Activated T-helper 9 cell treated with anti-CD3 and anti-CD28 coated beads, Interleukin-2, amount 50 U/mL, for 16 hours (primary cell): Measurements from ENCODE around the gene RBM4B.

Experiments used
- DNase-seq: peaks from one replicate; pipeline ENCODE4 v3.0.0-alpha.2; 2020; ENCODE audit warnings: low read depth

The RBM4B gene

DNA sequence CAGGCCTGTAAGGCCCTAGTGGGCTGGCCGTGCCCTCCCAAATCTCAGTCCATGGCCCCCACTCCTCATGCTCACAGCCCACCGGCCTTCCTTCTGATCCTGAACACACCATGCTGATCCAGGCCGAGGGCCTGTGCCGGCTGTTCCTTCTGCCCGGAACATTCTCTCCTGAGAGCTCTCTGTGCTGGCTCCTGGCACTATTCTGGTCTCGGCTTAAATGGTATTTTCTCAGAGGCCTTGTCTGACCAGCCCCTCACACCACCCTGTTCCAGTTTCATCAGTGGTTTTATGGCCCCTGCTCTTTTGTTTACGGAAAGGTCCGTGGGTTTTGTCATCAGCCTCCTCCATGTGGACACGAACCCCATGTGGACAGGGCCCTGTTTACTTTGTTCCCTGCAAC, 29.3 kb upstream of the RBM4B start:
- DNase-seq: no peak

DNA sequence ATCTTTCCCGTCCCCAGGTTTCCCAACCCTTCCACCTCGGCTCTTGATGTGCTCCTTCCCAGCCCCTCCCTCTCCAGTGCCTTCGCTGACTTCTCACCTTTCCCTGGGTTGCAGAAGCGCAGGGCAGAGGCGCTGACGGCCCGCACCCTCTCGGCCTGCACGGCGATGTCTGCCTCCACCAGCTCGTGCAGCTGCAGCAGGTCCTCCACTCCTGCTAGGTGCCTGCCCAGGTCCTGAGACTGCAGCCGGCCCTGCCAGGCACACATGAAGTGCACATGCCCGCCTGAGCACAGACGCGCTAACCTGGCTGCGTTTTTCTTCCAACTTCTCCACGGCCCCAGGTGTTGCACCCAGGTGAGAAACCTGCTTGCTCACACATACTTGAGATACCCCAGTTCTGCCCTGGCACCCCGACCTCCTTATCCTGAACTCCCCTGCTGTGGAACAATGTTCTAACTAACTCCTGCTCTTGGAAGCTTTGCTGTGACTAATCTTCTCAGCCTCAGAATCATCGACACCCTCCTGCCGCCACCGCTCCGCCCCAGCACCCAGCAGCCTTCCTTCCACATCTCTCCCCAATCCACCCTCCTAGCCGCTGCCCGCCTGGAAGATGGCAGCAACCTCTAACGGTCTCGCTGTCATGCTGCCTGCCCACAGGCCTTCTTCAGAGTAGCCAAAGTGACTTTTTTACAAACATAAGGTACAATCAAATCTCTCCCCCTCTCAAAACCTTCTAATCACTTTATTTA, 28.1 kb upstream of the RBM4B start:
- no peak for DNase-seq

DNA sequence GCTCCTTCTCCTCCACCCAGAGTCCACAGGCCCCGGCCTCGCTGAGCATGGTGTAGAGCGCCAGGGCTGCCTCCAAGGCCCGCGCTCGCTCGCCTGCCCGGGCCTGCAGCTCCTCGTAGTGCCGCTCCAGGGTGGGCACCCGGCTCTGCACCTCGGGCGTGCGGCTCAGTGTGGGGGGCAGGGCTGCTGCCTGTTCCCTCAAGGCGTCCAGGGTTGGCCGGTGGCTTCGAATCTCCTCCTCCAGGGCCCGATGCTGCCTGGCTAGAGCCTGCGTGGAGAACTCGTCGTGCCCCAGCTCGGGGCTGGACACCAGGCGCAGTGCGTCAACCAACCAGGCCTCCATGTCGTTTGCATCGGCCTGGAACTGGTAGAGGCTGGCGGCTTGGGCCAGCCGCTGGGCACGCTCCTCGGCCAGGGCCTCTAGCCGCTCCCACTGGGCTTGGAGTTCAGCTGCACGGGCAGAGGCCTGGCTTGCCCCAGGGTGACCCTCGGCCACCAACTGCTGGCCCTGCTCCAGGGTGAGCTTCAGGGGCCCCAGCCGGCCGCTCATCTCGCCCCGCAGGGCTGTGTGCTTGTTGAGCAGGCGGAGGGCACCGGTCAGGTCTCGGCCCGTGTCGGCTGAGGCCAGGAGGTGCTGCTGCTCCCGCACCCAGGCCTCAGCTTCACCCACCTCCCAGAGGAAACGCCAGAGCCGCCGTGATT, 27.1 kb upstream of the RBM4B start:
- DNase-seq: no peak

DNA sequence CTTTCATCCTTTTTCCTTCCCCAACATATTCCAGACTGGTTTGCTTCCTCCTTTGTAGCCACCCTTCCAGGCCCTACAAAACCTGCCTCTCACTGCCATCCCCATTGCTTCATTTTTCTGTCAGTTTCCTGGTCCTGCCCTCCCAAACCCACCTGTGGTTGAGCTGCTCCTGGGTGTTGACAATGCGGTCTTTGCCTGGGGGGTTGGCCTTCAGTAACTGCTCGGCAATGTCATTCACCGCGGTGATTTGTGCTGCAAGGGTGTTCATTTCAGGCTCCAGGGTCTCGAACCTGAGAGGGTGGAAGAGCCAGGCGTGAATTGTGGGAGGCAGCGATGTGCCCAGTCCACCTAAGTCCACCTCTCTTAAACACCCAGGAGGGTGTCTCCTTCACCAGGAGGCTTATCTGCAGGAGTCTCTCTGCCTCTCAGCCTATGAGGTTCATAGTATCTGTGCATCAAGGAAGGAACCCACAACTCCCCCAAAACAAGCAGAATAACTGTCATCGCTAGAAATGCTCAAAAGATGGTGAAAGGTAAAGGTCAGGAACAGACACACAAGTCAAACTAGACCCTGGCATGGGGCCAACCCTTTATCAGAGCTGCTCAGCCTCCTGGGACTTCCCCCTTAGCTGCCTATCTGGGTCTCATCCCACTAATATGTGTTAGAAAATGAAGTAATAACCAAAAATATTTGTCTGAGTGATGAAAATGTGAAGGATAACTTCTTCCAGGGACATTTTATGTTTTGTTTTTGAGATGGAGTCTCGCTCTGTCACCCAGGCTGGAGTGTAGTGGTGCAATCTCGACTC, 23.9 kb upstream of the RBM4B start:
- DNase-seq: no peak

DNA sequence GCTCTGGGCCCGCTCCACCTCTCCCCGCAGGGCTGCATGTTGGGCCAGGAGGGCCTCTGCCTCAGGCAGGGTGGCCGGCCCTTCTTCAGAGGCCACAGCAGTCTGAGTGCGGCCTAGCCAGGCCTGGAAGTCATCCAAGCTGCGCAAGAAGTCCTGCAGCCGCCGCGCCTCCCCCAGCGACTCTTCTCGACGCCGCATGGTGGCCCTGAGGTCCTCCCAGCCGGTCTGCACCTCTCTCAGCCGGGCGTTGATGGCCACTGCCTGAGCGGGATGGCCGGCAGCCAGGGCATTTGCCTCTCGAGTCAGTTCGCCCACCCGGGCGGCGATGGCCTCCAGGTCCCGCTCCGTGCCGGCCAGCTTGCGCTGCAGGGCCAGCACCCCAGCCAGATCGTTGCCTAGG, 23.1 kb upstream of the RBM4B start:
- no peak for DNase-seq

DNA sequence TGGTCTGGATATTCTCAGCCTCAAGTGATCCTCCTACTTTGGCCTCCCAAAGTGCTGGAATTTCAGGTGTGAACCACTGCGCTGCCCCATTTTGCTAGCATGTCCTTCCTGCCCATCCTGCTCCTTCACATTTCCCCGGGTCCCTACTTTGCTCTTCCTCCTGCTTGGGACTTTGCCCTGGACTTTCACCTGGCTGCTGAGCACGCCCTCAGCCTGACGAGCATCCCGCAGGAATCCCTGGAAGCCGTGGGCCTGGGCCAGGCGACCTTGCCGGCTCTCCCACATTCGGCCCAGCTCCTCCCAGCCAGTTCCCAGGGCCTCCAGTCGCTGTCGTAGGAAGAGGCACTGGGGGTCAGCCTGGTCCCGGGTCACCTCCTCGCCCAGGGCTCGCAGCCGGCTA, 22.6 kb upstream of the RBM4B start:
- DNase-seq: no peak

DNA sequence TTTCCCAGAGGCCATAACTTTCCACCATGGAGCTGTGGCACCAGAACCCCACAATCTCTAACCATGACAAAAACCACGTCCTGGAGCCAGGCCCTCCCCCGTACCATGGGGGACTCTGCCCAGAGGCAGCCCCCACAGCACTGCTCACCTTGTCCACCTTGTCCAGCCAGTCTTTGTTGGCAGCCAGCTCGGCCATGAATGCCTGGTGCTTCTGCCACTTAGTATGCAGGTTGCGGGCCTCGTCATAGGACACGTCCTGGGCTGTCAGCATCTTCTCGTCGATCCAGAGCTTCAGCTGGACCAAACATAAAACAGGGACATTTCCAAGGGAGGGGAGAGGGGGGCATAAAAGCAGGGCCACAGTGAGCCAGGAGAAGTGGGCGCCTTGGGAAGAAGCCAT, 20.8 kb upstream of the RBM4B start:
- DNase-seq: no peak

DNA sequence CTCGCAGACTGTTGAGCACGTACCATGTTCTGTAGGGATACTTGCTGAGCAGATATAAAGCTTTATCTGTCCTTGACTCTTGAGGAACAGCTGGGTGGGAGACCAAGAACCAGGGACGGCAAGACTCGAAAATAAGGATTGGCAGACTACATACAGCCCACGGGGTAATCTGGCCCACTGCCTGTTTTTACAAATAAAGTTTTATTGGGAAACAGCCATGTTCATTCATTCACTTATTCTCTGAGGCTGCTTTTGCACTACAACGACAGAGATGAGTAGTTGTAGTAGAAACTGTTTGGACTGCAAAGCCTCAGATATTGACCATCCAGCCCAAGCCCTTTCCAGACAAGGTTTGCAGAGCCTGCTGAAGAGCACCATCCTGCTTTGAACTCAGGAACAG, 20.3 kb upstream of the RBM4B start:
- no peak for DNase-seq

DNA sequence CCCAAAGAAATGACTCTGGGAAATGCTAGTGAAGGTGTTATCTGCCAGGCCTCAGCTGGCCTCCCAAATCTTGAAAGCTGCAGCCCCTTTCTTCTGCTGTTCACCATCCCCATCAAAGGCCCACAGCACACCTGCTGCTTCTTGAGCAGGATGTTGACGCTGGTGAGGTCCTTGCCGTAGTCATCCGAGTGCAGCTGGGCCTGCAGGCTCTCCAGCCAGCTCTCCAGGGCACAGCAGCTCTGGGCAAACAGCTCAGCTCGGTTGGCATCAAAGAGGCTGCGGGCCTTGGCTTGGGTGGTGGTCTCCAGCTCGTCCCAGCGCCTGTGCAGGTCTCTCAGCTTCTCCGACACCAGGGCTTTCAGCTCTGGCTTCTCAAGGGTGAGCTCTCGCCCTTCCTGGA, 18.5 kb upstream of the RBM4B start:
- DNase-seq: no peak

DNA sequence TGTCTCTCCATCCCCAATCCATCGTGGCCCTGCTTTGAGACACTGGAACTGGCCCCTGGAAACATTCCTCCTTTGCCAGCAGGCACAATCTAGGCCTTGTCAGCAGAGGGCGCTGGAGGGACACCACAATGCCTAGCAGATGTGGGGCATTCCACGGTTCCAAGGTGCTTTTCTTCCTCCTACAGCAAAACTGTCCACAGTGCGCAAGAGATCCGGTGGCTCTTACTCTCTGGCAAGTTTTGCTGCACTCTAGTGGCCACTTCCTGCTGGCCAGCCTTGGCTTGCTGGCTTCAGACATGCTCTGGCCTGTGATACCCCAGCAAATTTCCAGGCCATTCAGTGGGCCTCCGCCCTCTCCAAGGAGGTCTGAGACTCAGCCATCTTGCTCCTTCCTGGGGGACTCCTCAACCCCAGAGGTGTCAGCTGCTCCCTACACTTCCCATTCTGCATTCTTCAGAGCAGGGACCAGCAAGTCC, 17.1 kb upstream of the RBM4B start:
- DNase-seq: peak; percentile 69

DNA sequence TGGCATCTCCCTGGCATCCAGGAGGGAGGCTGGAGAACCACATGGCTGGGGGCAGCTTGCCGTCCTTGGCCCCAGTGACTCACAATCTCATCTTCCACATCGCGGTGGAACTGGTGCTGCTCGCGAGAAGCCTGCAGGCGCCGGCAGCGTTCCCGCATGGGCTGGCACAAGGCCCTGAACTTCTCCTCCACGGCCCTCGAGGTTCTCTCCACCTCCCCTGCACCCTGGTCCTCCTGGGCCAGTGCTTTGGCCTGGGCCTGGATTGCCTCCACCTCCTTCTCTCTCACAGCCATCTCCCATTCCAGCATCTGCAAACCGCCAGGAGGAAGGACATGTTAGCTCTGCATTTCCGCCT, 16.3 kb upstream of the RBM4B start:
- DNase-seq: no peak

DNA sequence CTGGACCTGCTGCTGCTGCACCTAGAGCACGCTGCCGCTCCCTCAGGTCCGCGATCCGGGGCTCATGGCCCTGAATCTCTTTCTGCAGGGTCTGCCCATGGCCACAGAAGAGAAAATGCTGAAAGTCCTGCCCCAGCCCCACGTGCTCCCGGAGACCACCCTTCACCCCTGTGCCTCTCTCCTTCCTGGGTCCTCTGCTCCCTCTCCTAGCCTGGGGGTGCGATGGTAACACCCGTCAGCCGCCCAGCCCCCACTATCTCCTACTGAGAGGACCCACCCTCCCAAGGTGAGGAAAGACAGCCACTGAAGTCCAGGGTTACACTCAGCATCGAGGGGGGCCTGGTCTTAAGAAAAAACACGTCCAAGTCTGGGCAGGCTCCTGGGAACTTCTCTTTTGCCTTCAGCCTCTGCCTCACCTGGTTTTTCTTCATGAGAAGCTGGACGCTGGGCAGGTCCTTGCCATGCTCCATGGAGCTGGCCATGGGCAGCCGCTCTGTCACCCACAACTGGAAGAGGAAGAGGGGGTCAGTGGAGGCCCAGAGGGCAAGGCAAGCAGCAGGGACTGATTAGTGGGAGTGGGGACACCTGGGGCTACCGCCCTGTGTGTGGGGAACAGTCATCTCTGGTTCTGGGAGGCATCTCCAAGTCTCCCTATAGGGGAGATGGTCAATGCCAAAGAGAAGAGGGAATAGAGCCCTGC, 15.8 kb upstream of the RBM4B start:
- no peak for DNase-seq

DNA sequence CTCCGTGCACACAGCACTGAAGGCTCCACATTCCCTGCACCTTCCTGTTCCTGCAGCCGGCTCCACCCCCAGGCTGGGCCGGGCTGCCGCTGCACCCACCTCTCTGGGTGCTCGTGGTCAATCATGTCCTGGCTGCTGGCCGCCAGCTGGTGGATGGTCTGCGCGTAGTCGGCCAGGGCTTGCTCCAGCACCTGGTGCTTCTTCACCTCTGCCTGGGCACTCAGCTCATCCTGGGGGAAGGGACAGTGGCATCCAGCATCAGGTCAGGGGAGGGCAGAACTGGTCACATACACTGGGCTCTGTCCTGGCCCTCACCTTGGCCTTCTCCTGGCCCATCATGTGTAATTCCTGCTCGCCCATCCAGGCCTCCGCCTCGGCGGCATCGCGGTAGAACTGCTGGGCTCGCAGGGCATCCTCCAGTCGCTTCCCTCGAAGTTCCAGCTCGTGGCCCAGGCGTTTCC, 15.2 kb upstream of the RBM4B start:
- no peak for DNase-seq

DNA sequence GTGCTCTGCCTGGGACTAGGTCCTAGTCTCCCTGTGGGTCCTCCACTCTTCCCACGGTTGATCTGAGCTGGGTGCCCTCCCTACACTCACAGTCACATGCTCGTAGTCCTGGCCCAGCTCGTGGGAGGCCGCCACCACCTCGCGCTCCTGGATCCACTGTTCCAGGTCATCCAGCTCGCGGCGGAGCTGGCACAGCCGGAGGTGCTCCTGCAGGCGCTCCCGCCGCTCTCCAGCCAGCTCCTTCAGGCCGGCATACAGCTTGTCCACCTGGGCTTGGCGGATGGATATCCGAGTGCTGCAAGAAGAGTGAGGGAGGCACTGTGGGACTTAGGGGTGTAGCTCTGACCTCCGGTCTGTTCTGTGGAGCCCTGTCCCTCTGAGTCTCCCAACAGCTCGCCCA, 14.8 kb upstream of the RBM4B start:
- no peak for DNase-seq

DNA sequence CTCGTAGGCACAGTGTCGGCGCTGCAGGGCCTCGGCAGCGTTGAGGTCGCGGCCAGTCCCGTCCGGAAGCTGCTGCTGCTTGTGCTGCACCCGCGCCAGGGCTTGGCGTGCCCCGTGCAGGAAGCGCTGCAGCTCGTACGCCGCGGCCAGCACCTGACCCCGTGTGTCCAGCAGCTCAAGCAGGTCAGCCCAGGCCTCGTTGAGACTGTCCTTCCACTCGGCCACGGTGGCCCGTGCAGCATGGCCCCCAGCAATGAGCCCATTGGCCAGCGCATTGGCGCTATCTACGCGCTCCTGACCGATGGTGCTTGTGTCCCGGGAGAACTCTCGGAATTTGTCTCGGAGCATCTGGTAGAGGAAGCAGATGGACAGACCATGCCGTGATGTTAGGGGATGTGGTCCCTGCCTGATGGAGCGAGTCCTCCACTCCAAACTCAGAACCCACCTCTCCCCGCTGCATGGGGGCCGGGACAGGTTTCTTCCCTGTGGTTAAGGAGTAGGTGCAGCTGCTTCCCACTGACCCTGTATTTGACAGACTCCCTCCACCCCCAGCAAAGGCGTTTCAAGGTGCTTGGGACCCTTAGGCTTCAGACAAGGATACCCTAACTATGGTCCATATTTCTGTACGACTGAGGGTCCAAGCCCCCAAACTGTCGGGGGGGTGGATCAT, 13.8 kb upstream of the RBM4B start:
- no peak for DNase-seq

DNA sequence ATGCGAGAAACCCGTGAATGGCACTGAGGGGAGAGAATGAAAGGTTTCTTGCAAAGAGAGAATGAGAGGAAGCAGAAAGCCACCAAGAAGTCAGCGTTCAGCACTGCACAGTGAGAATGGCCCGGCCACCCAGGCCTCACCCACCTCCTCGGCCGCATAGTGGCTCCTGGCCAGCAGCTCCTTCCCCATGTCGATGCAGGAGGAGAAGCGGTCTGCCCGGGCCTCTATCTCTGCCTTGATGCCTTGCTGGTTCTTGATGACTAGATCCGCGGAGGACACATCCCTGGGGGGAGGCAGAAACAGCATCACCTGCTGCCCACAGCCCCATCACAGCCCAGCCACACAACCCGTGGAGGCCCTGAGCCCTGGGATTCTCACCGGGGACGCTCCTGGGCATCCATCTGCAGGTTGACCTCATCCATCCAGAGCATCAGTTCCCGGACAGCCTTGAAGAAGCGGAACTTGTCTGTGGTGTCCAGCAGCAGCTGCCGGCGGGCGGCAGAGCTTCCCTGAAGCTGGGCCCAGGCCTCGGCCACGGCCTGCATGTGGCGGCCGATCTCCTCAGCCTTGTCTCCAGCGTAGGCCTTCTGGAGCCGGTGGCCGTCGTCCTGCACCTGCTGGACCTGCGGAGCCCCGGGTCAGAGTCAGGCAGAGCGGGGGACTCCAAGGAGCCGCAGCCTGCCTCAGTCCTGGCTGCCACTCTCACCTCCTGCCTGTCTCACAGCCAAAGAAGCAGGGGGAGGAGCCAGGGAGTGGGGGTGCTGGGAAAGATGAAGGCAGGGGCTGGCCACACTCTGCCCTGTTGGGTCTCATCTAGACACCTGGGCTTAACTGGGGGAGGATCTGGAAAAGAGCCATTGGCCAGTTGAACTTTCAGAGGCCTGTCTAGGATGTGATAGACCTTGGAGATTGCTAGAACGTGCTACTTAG, 12.2 kb upstream of the RBM4B start:
- no peak for DNase-seq

DNA sequence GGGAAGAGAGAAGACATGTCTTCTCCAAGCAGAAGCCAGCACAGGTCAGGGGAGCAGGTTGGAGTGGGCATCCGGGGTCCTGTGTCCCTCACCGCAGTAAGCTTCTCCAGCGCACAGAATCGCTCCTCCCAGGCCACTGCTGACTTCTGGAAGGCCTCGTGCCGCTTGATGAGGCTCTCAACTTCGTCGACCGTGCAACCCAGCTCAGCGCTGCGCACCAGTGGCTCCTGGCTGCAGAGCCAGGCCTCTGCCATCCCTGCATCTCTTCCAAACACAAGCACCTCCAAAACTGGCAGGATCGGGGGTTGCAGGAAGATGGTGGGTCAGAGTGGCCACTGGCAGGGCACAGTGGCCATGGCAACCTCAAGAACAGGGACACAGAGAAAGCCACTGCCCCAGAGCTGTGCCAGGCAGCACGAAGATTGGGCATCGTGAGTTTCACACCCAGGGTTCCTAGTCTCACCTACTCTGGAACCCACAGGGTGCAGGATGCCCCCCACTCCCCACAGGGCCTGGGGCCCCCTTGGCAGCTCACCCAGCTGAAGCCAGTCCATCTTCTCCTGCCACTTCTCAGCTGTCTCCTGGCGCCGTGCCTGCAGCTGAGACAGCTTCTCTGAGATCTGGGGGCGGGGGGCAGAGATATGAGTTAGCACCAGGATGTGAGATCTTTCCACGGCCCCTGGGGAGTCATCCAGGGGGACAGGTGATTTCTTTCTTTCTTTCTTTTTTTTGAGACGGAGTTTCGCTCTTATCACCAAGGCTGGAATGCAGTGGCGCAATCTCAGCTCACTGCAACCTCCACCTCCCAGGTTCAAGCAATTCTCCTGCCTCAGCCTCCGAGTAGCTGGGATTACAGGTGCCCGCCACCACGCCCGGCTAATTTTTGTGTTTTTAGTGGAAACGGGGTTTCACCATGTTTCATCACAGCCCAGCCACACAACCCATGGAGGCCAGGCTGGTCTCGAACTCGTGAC, 11.2 kb upstream of the RBM4B start:
- DNase-seq: no peak

DNA sequence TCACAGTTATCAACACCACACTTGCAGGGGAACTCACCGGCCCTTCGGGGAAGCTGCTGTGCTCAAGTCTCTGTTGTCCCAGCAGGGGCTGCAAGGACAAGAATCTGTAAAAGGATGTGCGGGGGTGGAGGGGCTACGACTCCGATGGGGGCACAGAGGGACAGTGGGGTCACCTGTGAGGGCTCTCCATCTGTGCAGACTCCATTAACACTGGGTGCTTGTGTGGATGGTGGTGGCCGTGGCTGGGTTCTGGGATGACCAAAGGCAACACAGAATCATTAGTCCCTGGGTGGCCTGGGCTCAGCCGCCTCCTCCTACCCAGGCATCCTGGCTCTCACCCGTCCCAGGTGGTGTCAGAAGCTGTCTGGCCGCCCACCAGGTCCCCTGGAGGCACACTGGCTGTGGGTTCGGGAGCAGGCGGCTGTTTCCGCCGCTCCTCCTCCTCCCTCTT, 10.2 kb upstream of the RBM4B start:
- no peak for DNase-seq
